H1 (cell line): ENCODE results near the gene STK40.

Source experiments
- CREB1 ChIP-seq: IDR thresholded peaks from 2 replicates; pipeline ENCODE4 v1.6.1; 2012; ENCODE audit warnings: inconsistent platforms
- EZH2 ChIP-seq: fragments of 200-600 bp; sonication (generic); IDR thresholded peaks from 2 replicates; pipeline ENCODE4 v1.7.1; 2012; ENCODE audit warnings: low read depth, mild to moderate bottlenecking, moderate library complexity, low read length, inconsistent platforms; ENCODE audit not compliant: severe bottlenecking
- GABPA ChIP-seq: IDR thresholded peaks from 2 replicates; pipeline ENCODE4 v1.6.1; 2011; ENCODE audit warnings: mild to moderate bottlenecking, low read length, moderate library complexity, borderline replicate concordance; ENCODE audit not compliant: insufficient read depth
- NANOG ChIP-seq: IDR thresholded peaks from 2 replicates; pipeline ENCODE4 v1.6.1; 2011; ENCODE audit warnings: low read length, low read depth, mild to moderate bottlenecking, inconsistent platforms; ENCODE audit not compliant: insufficient read depth, poor library complexity, severe bottlenecking
- NRF1 ChIP-seq: IDR thresholded peaks from 2 replicates; pipeline ENCODE4 v1.6.1; 2011; ENCODE audit warnings: mild to moderate bottlenecking, low read depth, low read length, improper control_type of control experiment
- POLR2A ChIP-seq, 2 experiments: IDR thresholded peaks; 1 replicate in 1 of 2; 2 replicates in 1 of 2; pipeline ENCODE4 v1.6.1; 2011; ENCODE audit warnings: low read depth in 2 of 2, low read length in 2 of 2, mild to moderate bottlenecking in 2 of 2; ENCODE audit errors: control extremely low read depth in 1 of 2
- SP4 ChIP-seq: IDR thresholded peaks from 2 replicates; pipeline ENCODE4 v1.6.1; 2012; ENCODE audit warnings: low read length, inconsistent platforms
- TAF1 ChIP-seq: IDR thresholded peaks from 2 replicates; pipeline ENCODE4 v1.6.1; 2011; ENCODE audit warnings: mild to moderate bottlenecking, low read depth, low read length
- TAF7 ChIP-seq: optimal IDR thresholded peaks from 2 replicates; pipeline ENCODE3; 2011; ENCODE audit warnings: low read depth, mild to moderate bottlenecking, inconsistent platforms, low read length, moderate library complexity, borderline replicate concordance
- TF ChIP-seq, protein P1 (sequence below): IDR thresholded peaks from 2 replicates; pipeline ENCODE4 v1.6.1; 2011; ENCODE audit warnings: low read depth, mild to moderate bottlenecking, low read length; ENCODE audit not compliant: insufficient read depth
- TF ChIP-seq, protein P2 (sequence below), 3 experiments: IDR thresholded peaks; 1 replicate in 2 of 3; 2 replicates in 1 of 3; pipeline versions ENCODE4 v1.5.1 to v1.6.1; 2011; ENCODE audit warnings: low read length in 3 of 3, mild to moderate bottlenecking in 3 of 3, inconsistent platforms in 2 of 3, low read depth in 1 of 3, moderate library complexity in 1 of 3; ENCODE audit not compliant: insufficient read depth in 1 of 3; ENCODE audit errors: control extremely low read depth in 1 of 3

DNA sequence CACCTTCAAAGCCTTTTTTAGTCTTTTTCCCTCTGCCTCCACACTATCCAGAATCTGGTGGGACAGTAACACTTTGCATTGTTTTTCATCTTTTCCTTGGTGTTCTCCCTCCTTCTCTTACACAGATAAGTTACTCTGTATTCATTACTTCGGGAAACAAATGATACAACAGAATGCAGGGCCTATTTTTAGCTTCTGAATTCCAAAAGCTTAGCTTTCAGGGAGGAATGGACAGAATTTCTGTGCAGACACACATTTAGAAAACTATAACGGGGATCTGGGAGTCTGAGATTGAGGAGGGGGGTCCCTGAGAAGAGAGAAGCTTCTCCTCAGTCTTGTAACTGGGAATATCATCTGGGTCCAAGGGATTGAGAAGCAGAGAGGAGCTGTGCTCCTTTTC lies 3.5 kb upstream of the STK40 start:
- no peak for TF ChIP-seq NRF1
- TF ChIP-seq TAF7 = no peak
- TF ChIP-seq TAF1 = no peak
- TF ChIP-seq SP4 = no peak
- TF ChIP-seq GABPA = no peak
- no peak for TF ChIP-seq EZH2
- no peak for TF ChIP-seq CREB1
- TF ChIP-seq NANOG = no peak
- TF ChIP-seq, protein P1, sequence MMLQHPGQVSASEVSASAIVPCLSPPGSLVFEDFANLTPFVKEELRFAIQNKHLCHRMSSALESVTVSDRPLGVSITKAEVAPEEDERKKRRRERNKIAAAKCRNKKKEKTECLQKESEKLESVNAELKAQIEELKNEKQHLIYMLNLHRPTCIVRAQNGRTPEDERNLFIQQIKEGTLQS = no peak
- TF ChIP-seq, protein P2, sequence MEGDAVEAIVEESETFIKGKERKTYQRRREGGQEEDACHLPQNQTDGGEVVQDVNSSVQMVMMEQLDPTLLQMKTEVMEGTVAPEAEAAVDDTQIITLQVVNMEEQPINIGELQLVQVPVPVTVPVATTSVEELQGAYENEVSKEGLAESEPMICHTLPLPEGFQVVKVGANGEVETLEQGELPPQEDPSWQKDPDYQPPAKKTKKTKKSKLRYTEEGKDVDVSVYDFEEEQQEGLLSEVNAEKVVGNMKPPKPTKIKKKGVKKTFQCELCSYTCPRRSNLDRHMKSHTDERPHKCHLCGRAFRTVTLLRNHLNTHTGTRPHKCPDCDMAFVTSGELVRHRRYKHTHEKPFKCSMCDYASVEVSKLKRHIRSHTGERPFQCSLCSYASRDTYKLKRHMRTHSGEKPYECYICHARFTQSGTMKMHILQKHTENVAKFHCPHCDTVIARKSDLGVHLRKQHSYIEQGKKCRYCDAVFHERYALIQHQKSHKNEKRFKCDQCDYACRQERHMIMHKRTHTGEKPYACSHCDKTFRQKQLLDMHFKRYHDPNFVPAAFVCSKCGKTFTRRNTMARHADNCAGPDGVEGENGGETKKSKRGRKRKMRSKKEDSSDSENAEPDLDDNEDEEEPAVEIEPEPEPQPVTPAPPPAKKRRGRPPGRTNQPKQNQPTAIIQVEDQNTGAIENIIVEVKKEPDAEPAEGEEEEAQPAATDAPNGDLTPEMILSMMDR (IDR thresholded peaks at IDR 0.05; ENCODE audit: control extremely low read depth in 1 of 3, insufficient read depth in 1 of 3, low read depth in 1 of 3, low read length in 3 of 3) = no peak
- TF ChIP-seq POLR2A (IDR thresholded peaks at IDR 0.05; ENCODE audit: control extremely low read depth in 1 of 2, low read depth in 2 of 2, low read length in 2 of 2) = no peak
